ENCODE results near the gene KCNQ1. TPM values are rescaled to one million over a fixed set of nuclear protein-coding genes. Genes with fewer than 3 reads are reported as not detected.

KCNQ1 gene
- total and polyA plus RNA-seq, 9 of the 15 experiments (the other 6 are each of a cell fraction or from before 2014, with no cell fraction given): 0.44 TPM; not detected in 8

DNA sequence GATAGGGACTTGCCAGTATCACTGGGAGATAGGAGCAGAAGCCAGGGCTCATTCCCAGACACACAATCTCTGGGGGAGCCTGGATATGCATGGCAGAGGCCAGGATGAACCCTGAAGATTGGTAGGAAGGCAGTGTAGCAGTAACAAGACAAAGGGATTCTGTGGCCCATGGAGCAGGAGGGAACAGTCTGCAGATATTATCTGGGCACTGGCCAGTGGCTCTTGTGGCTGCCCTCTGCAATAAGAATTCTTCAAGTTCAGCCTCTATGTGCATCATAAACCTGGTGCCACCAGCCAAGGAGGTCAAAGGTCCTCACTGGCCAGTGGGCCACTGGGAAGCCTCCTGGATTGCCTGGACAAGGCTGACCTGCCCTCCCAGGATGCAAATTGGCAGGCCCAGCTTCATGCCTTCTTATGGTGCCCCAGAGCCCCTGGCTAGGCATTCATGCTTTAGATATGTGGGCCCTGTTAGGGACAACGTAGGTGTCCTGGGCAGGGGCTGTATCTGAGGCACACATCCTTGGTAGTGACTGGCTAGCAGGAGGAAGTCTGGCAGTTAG lies 225.8 kb downstream of the KCNQ1 start (continued):
- TF ChIP-seq, protein P1, sequence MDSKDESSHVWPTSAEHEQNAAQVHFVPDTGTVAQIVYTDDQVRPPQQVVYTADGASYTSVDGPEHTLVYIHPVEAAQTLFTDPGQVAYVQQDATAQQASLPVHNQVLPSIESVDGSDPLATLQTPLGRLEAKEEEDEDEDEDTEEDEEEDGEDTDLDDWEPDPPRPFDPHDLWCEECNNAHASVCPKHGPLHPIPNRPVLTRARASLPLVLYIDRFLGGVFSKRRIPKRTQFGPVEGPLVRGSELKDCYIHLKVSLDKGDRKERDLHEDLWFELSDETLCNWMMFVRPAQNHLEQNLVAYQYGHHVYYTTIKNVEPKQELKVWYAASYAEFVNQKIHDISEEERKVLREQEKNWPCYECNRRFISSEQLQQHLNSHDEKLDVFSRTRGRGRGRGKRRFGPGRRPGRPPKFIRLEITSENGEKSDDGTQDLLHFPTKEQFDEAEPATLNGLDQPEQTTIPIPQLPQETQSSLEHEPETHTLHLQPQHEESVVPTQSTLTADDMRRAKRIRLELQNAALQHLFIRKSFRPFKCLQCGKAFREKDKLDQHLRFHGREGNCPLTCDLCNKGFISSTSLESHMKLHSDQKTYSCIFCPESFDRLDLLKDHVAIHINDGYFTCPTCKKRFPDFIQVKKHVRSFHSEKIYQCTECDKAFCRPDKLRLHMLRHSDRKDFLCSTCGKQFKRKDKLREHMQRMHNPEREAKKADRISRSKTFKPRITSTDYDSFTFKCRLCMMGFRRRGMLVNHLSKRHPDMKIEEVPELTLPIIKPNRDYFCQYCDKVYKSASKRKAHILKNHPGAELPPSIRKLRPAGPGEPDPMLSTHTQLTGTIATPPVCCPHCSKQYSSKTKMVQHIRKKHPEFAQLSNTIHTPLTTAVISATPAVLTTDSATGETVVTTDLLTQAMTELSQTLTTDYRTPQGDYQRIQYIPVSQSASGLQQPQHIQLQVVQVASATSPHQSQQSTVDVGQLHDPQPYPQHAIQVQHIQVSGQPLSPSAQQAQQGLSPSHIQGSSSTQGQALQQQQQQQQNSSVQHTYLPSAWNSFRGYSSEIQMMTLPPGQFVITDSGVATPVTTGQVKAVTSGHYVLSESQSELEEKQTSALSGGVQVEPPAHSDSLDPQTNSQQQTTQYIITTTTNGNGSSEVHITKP (IDR thresholded peaks at IDR 0.05; ENCODE audit: partially characterized antibody): no peak
- TF ChIP-seq WHSC1 (IDR thresholded peaks at IDR 0.05; ENCODE audit: low read length): no peak
- TF ChIP-seq CBX5 (IDR thresholded peaks at IDR 0.05; ENCODE audit: borderline replicate concordance, low read depth): no peak
- TF ChIP-seq JUND (IDR thresholded peaks at IDR 0.05; ENCODE audit: borderline replicate concordance, low read depth, low read length): no peak
- TF ChIP-seq JUND (tag; IDR thresholded peaks at IDR 0.05; ENCODE audit: borderline replicate concordance, low read depth, low read length): no peak
- no peak for TF ChIP-seq TAF15 (IDR thresholded peaks at IDR 0.05; ENCODE audit: low read depth, low read length)
- TF ChIP-seq, protein P2, sequence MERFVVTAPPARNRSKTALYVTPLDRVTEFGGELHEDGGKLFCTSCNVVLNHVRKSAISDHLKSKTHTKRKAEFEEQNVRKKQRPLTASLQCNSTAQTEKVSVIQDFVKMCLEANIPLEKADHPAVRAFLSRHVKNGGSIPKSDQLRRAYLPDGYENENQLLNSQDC (CRISPR knock-in tag; IDR thresholded peaks at IDR 0.05): no peak
- TF ChIP-seq ZNF174 (CRISPR knock-in tag; IDR thresholded peaks at IDR 0.05): no peak
- TF ChIP-seq SMAD4 (CRISPR knock-in tag; conservative IDR thresholded peaks at IDR 0.05): no peak
